Erythroblast (primary cell): ENCODE measurements around the gene GPR137B.

Experiments used
- DNase-seq, 2 experiments: peaks; one replicate each; lab custom pipeline; 2025; lab: John Stamatoyannopoulos, UW
- GATA1 ChIP-seq: IDR thresholded peaks from 2 replicates; pipeline ENCODE4 v1.6.1; 2011; ENCODE audit warnings: low read depth, mild to moderate bottlenecking, control low read depth, low read length, moderate library complexity
- POLR2A ChIP-seq: IDR thresholded peaks from 2 replicates; pipeline ENCODE4 v1.6.1; 2011; ENCODE audit warnings: mild to moderate bottlenecking, low read length

The GPR137B gene

GRCh38 chr1:236107121-236107907 is 35.0 kb upstream of the GPR137B start:
- TF ChIP-seq POLR2A, result no peak
- no peak for TF ChIP-seq GATA1
- no peak for DNase-seq

- no peak for DNase-seq
- TF ChIP-seq GATA1 (no peak), POLR2A (no peak)
Measured at GRCh38 chr1:236108027-236108648, 34.2 kb upstream of the GPR137B start.

- no peak for DNase-seq
- TF ChIP-seq POLR2A (no peak), GATA1 (no peak)
Measured at GRCh38 chr1:236110137-236110536, 32.2 kb upstream of the GPR137B start.

DNA sequence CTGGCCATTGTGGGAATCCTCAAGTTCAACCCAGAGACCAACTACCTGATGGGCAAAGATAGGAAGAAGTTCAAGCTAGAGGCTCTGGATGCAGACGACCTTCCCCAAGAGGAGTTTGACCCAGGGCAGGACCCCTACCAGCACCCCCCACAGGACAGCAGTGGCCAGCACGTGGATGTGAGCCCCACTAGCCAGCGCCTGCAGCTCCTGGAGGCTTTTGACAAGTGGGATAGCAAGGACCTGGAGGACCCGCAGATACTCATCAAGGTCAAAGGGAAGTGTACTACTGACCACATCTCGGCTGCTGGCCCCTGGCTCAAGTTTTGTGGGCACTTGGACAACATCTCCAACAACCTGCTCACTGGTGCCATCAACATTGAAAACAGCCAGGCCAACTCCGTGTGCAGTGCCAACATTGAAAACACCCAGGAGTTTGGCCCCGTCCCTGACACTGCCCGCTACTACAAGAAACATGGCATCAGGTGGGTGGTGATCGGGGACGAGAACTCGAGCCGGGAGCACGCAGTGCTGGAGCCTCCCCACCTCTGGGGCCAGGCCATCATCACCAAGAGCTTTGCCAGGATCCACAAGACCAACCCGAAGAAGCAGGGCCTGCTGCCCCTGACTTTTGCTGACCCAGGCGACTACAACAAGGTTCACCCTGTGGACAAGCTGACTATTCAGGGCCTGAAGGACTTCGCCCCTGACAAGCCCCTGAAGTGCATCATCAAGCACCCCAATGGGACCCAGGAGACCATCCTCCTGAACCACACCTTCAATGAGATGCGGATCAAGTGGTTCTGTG is 30.6 kb upstream of the GPR137B start:
- DNase-seq, result no peak
- no peak for TF ChIP-seq POLR2A
- no peak for TF ChIP-seq GATA1

- no peak for DNase-seq
Measured at GRCh38 chr1:236112332-236112627, 30.1 kb upstream of the GPR137B start.

DNA sequence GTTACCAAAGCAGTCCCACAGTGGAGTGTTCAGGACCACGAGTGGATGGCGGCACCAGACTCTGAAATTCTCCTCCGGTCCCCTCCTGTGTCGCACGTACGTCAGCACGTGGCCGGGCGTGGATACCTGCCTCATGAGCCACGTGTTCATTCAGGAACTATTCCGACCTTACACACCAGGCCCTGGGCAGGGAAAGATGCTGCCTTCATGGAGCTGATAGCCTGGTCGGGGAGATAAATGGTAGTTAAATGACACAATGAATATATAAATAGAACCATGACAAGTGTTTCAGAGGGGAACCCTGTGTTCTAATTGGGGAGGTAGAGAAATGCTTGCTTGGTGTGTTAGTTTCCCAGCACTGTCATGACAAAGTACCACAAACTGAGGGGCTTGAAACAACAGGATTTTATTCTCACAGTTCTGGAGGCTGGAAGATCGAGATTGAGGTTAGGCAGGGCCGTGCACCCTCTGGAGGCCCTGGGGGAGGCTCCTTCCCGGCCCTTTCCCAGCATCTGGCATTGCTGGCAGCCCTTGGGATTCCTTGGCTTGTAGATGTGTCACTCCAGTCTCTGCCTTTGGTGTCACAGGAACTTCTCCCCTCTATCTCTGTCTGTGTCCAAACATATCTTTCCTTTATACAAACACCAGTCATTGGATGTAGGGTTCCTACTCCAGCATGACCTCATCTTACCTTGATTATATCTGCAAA is 28.9 kb upstream of the GPR137B start:
- TF ChIP-seq POLR2A (no peak), GATA1 (no peak)
- DNase-seq, result no peak

More at GRCh38 chr1:236112332-236112627, 30.1 kb upstream of the GPR137B start:
- no peak for TF ChIP-seq POLR2A
- TF ChIP-seq GATA1, result no peak

DNA sequence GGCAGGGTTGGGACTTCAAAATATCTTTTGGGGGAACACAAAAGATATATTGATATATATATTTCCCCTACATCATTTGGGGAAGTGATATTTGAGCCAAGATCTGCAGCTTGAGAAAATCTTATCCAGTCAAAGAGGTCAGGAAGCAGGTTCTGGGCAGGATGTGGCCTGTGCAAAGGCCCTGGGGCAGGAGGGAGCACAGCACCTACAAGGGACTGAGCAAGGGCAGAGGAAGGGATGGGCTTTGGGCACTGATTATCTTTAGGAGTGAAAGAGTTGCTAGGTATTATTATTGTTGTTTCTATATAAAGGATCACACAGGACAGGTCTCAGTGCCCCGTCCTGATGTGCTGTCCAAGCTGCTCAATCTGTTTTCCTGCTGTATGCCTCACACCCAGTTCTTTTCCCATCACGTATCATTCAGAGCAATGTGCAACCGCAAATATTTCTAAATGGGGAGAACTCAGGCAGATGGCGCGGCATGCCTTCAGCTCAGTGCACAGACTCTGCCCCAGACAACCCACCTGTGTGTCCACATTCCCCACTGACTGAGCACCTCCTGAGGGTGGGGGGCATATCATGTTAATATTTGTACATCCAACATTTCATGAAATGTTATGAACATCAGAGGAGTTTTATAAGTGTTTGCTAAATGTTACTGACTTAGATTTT is 28.1 kb upstream of the GPR137B start:
- TF ChIP-seq POLR2A (no peak), GATA1 (no peak)
- DNase-seq, result no peak

GRCh38 chr1:236117710-236118109 is 24.6 kb upstream of the GPR137B start:
- DNase-seq, result no peak
- TF ChIP-seq POLR2A (no peak), GATA1 (no peak)

- DNase-seq, result no peak
- TF ChIP-seq POLR2A (no peak), GATA1 (no peak)
Measured at GRCh38 chr1:236119943-236120484, 22.3 kb upstream of the GPR137B start.

DNA sequence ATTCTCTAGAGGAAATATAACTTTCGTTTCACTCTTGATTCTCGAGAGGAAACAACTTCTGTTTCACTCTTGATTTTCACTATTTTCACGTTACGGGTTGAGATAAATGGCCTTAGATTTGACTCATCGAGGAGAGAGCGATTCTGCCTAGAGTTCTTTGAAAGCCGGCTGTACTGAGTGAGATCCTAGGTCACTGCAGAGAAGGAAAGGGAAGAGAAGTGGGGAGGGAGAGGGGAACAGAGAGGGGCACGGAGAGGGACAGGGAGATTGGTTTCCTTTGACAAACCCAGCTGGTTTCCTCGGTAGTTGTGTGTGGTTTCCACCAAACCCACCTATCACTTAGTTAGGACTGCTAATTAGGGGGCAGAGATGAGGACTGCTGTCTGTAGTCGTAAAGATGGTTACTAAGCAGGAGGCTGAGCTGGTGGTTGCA is 21.6 kb upstream of the GPR137B start:
- TF ChIP-seq GATA1 (no peak), POLR2A (no peak)
- no peak for DNase-seq

- no peak for DNase-seq
- TF ChIP-seq GATA1 (no peak), POLR2A (no peak)
Measured at GRCh38 chr1:236122176-236122575, 20.2 kb upstream of the GPR137B start.

DNA sequence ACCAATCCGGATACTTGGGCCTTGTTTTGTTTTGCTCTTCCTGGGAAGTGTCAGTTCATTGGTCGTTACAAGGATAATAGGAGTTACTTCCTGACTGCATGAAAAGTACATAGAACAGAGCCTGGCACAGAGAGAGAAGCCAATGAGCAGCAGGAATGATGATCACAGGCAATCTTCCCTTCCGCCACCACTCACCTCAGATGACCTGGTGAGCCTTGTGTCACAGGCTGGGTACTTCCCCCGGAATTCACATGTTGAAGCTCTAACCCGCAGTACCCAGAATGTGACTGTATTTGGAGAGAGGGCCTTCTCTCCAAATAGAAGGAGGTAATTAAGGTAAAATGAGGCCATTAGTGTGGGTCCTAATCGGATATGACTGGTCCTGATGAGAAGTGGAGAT is 18.8 kb upstream of the GPR137B start:
- TF ChIP-seq POLR2A (no peak), GATA1 (no peak)
- DNase-seq, result no peak
